ENCODE results near the gene ARID1B.

The ARID1B gene

DNA sequence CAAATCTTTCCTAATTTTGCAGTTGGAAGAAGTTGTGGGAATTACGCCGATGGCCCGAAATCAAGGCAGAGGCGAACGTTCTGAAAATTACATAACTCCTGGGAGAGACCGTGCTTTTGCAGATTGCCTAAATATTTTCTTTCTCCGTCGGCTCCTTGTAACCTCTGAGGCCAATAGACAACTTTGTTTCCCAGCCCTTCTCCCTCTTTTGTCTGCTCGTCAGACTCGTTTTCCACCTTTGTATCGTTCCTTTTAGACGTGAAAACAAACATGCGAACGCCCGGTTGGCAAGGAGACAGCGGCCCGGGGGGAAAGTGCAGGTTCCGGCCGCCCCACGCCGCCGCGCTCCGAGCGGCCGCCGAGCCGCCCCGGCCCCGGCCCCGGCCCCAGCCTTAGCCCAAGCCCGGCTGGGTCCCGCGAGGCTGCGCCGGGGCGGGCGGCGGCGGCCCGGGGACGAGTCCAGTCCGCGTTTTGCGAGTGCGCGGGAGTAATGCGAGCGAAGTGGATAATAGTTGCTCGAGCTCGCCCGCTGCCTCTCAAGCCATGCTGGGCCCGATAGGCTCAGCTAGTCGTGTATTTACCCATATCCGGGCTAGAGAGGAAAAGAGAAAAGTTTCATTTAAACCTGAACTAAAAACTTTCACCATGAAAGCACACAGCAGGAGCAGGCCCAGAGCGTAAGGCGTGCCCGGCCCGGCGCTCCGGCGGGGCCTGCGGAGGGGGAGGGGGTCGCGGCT is at the start of gene ARID1B:
ARID1B (plus strand) TSS at position 539 of the 737 bp plus-strand sequence. CDS start 303 bp downstream, outside the sequence.
- peak; percentile 91 for DNase-seq (ENCODE audit: low spot score)

DNA sequence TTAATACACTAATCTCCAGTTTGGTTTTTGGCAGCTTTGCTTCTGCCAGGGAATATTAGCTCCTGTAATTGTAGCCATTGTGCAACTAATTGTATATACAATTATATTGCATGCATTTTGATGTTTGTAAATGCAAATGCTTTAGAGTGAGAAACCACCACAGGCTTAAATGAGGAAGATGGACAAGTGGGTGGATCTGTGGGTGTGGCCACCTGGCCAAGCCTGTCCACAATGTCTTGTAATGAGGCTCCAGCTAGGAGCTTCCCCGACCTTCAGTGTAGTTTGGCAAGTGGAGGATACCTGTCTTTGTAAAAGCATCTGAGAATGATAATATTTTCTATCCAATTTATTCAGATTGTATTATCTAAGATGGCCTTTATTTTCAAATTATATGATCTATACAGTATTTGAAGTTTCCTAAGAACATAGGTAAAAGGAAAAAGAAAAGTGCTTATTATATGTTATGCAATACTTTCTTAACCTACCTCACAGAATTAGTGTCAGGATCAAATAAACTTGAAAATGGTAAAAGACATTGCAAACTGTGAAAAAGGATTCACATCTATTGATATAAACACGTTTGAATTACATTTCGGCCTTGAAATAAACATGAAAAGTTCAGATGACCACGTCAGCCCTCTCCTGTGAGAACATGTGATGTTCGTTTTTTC is 49.3 kb upstream of the ARID1B start:
- DNase-seq (ENCODE audit: low spot score) = no peak

DNA sequence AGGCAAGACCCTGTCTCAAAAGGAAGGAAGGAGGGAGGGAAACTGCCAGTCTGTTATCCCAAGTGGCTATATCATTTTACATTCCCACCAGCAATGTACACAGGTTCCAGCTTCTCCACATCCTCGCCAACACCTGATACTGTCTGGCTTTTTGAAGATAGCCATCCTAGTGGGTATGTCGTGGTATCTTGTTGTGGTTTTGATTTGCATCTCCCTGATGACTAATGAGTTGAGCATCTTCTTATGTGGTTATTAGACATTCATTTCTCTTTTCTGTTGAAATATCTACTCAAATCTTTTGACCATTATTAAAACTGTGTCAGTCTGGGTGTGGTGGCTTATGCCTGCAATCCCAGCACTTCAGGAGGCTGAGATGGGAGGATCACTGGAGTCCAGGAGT is 47.9 kb upstream of the ARID1B start:
- DNase-seq (ENCODE audit: low spot score) = no peak

DNA sequence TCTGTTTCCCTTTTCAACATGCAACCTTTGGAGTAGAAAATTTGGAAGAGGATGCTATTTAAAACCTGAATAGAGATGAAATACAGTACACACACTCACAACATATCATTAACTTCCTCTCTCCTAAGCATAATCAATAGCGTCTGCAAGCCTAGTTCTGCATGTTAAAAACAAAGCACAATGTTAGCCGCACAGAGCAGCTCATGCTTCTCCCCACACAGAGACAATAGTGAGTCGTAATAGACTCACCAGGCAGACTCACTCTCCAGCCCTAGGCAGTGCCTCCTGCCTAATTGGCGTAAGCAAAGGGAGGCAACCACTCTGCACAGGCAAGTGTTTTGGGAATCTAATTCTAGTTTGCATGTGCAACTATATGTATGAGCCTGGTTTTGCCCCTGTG is 45.8 kb upstream of the ARID1B start:
- DNase-seq (ENCODE audit: low spot score) = no peak

DNA sequence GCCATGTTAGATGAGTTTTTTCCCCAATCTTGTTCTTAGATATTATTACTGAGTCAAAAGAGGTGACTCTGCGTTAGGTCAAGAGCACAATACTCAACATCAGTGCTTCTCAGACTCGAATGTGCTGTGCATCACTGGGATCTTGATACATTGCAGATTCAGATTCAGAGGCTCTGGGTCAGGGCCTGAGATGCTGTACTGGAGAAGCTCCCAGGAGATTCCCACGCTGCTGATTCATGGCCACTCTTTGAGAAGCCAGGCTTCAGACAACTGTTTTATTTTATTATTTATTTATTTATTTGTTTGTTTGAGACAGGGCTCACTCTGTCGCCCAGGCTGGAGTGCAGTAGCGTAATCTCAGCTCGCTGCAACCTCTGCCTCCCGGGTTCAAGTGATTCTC is 41.4 kb upstream of the ARID1B start:
- no peak for DNase-seq (ENCODE audit: low spot score)

DNA sequence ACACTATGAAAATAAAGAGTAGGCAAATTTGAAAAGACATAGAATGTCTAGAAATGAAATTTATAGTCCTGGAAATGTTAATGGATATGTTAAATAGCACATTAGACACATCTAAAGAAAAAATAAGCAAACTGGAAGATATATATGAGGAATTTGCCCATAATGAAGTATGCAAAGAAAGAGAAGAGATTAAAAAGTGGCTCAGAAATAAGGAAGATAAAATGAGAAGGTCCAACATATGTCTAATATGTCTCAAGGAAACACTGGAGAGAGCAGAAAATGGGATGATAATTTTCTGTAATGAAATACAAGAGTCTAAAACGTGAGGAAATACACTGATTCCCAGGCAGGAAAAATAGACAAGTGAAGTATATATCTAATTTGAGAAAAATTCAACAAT is 36.6 kb upstream of the ARID1B start:
- no peak for DNase-seq (ENCODE audit: low spot score)

DNA sequence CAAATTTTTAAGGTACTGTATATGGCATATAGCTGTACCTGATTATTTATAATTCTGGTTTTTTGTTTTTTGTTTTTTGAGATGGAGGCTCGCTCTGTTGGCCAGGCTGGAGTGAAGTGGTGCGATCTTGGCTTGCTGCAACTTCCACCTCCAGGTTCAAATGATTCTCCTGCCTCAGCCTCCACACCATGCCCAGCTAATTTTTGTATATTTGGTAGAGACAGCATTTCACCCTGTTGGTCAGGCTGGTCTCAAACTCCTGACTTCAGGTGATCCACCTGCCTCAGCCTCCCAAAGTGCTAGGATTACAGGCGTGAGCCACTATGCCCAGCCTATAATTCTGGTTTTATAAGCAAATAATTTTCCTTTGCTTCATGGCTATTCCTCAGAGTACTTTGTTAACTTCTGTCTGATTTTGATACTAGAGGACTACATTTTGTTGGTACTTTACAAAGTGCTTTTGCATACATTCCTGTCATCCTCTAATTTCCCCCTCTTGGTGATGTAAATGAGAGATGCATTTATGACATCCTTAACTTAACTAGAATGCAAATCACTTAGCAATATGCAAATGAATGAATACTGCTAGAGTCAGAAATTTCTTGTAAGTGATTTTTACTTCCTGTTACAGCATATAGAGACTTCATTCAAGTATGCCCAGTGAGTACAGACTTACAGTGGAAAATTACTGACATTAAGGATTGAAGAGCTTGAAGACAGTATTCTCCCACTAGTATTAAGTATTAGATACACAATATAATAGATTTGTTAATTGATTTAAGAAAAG is 35.7 kb upstream of the ARID1B start:
- DNase-seq (ENCODE audit: low spot score) = no peak

DNA sequence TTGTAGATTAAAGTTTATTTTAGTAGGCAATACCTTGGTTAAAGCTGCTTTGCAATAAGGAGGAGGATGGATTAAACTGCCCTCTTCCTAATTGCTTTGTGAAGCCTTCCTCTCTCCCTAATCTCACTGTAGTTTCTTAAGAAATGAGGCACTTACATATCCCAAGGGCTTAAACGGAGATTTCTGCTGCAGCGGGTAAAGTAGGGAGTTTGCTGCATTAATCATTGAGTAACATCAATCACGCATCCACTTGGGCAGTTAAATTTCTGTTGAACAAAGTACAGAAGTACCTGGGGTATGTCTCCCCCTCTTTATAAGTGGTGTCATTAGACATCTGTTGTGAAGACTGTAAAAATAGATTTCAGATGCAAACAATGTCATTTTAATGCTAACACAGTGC is 29.5 kb upstream of the ARID1B start:
- DNase-seq (ENCODE audit: low spot score) = no peak

DNA sequence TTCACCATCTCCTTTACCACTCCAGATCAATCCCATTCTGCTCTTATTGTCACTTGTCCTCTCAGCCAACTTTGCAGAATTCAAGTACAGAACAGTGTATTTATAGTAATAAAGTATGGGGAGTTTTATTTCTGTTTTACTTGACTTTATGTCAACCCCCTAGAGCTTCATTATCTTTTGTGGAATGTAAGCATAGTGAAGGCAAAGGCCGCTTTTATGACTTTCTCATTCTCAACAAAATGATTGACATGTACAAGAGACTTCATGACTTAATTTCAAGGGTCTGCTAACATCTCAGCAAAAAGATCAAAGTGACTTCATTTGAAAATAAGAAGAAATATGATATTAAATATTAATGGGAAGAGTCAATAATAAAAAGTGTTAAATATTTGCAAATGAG is 28.7 kb upstream of the ARID1B start:
- no peak for DNase-seq (ENCODE audit: low spot score)

DNA sequence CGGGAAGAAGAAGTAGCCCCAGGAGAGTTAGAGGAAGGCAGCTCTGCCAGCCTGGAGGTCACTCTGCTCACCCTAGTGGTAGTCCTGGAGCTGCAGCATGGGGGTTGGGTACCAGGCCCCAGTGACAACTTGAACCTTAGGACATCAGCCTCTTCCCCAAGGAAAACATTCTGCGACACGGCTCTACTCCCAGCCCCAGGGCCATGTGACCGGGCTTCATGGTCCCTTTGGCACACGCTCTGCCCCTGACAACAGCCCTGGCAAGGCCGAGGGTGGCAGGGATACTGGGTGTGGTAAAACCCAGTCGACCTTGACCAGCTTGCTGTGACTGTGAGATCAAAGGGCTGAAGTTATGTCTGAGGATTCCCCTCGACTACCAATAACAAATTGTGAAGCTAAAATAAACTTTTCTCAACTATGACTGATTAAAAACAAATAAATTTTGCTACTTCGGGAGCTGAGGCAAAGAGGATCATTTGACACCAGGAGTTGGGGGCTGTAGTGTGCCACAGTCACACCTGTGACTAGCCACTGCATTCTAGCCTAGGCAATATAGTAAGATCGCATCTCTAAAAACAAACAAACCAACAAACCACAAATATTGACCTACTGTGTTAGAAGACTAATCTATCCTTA is 24.4 kb upstream of the ARID1B start:
- no peak for DNase-seq (ENCODE audit: low spot score)

DNA sequence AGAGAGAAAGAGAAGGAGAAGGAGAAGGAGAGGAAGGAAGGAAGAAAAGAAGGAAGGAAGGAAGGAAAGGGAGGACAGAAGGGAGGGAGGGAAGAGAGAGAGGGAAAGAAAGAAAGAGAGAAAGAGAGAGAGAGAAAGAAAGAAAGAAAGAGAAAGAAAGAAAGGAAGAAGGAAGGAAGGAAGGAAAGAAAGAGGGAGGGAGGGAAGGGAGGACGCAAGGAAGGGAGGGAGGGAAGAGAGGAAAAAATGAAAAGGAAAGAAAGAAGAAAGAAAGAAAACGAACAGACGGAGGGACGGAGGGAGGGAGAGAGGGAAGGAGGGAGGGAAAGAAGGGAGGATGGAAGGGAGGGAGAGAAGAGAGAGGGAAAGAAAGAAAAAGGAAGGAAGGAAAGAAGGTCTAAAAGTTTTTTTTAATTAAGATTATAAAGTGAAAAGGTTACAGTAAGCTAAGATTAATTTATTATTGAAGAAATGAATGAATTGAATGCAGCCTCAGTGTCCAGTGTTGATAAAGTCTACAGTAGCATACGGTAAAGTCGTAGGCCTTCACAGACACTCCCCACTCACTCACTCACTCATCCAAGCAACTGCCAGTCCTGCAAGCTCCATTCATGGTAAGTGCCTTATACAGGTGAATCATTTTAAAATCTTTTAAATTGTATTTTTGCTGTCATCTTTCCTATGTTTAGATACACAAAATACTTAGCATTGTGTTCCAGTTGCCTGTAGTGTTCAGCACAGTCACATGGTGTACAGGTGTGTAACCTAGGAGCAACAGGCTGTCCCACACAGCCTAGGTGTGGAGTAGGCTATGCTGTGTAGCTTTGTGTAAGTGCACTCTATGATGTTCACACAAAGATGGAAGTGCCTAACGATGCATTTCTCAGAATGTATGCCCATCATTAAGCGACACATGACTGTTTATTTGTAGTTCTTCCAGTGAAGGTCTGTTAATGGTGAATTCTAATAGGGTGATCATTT is 20.3 kb upstream of the ARID1B start:
- no peak for DNase-seq (ENCODE audit: low spot score)

DNA sequence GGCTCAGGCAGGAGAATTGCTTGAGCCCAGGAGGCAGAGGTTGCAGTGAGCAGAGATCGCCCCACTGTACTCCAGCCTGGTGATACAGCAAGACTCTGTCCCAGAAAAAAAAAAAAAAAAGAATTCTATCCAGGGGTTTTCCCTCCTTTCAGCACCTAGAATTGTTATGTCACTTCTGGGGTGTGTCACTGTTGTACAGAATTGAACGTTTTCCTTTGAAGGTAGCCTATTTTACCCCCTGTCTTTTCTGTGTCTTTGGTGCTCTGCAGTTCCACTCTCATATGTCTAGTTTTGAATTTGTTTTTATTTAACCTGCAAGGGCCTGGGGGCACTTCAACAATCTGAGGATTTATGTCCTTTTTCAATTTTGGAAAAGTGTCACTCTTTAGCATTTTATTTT is 19.3 kb upstream of the ARID1B start:
- DNase-seq (ENCODE audit: low spot score) = no peak

DNA sequence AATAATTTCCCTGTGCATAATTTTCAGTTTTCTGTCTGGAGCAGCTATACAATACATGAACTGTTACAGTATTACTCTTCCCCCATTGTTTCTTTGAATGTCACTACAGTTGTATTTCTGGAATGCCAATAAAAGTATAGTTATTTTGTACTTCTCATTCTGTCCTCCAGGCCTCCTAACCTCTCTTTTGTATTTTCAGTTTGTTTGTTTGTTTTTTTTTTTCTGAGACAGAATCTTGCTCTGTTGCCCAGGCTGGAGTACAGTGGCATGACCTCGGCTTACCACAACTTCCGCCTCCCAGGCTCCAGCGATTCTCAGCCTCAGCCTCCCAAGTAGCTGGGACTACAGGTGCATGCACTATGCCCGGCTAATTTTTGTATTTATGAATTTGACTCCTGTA is 16.8 kb upstream of the ARID1B start:
- DNase-seq (ENCODE audit: low spot score) = no peak

DNA sequence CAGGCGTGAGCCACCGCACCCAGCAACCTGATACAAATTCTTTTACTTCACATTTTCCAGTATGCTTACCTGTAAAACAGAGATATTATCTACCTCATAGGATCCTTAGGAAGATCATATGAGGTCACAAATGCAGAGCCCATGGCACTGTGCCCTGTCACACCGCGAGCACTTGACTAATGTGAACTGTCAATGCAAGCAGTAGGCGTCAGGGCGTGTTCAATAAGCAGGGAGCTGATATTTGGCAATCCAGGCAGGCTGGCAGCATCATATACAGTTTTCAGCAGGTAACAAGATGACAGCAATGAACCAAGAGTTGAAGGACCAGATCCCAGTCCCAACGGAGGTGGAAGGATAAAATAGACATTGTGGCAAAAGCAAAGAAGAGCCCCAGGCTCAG is 14.6 kb upstream of the ARID1B start:
- DNase-seq (ENCODE audit: low spot score) = no peak

DNA sequence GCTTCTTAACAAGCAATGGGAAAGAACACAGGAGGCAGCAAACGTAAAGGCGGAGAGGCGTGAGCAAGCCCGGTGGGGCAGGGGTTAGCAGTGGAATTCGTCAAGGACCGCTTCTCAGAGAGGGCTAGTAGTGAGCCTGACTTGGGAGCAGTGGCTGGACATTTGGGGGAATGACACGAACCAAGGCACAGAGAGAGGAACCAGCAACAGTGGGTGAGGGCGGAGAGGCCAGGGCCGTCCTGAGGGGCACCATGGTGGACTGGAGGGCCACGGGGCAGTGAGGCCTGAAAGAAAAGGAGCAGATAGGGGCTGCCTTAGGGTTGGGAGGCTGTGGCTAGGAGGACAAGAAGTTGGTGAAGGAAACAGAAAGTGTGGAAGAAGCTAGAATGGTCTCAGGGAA is 12.1 kb upstream of the ARID1B start:
- DNase-seq (ENCODE audit: low spot score) = no peak

DNA sequence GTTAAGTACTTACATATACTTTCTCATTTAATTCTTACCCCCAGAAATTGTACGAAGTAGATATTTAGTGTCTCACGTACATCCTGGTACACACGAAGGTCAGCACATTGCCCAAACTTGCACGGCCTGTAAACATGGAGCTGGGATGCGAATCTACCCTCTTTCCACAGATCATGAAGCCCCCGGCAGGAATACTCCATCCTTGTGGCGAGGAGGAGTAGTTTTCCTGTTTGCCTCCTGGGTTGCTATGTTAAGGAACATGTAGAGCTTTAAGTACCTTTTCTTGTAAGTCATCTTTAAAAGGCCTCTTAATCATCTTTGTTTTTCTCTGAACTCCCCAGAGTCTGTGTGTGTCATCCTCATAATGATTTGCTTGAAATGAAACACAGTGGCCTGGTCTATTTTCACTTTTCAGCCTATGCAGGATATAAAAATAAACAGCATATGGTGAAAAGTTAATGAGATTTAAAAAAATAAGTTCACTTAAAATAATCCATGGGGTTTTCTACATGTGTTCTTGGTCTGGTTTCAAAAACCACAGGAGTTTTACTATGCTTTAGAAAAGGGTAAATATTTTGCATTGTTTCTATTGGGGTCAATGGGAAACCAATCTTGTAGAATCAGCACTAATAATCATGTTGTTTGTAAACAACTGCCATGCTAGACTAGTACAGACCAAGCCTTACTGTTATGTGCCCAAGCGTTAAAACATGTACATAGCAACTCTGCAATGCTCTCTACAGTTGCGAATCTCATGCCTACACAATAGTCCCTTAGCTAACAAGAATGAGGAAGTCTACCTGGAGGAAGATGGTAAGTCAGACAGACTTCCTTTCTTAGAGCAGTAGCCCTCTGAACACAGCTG is 9.3 kb upstream of the ARID1B start:
- DNase-seq (ENCODE audit: low spot score) = no peak

DNA sequence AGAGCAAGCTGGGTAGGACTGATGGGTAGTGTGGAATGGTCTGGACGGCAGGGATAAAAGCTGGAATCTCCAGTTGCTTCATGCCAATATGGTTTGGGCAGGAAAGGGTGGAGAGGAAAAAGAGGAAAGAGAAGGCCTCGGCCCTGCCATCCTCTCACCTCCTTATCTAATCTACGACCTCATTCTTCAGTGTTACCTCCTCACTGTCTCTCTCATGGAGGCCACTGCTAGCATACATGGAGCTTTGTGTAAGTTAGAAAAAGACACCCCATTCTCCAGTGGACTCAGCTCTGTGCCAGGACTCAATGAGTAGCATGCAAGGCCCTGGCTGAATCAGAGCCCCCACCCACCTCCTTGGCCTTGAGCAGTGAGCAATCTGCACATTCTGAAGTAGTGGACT is 6.1 kb upstream of the ARID1B start:
- no peak for DNase-seq (ENCODE audit: low spot score)

DNA sequence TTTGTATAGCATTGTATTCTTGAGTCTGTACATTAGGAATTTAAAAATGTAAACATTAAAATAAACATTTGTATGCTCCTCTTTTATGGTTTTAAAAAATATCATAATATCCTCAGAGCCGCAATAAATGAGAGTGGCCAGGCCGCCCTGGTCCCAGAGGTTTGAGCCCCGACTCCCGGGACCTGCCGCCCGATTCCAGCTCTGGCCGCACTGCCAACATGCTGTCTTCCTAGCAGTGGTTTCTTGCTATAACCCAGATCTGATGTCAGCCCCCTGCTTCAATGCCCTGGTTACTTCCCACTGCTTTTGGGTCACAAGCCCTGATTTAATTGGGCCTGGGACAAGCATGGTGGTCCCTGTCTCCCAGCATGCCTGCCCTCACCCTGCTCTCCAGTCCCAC is 5.4 kb upstream of the ARID1B start:
- no peak for DNase-seq (ENCODE audit: low spot score)

DNA sequence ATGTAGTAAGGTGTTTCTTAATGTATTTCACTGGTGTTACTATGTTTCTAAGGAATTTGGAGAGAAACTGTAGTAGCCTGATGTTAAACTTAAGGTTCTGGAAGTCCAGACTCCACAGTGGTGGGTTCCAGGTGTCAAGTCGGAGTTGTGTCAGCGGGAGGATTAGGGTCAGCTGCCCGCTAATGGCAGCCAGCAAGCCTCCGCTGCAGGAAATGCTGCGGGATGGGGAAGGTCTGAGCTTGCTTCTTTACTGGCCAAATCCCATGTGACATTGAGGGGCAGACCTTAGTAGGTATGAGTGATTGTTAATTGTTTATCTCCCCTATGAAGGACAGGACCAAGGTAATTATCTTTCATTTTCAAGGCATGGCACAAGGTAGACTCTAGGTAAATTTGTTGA is 3.7 kb upstream of the ARID1B start:
- no peak for DNase-seq (ENCODE audit: low spot score)
